Tibial nerve (tissue), 4 donors: ENCODE results near the gene MS4A7. TPM values are rescaled to one million over a fixed set of nuclear protein-coding genes. Genes with fewer than 3 reads are reported as not detected.

Experiments used
- DNase-seq, 2 donors: peaks; one replicate each; pipeline ENCODE4 v3.0.0-alpha.2; 2019; ENCODE audit warnings: low spot score in 2 of 2
- H3K27ac ChIP-seq, 4 donors: fragments of 200-600 bp; sonication (generic) in 3 of 4; one replicate each; pipeline ENCODE4 v1.5.1; 2017 to 2019; ENCODE audit warnings: mild to moderate bottlenecking in 1 of 4
- H3K27me3 ChIP-seq, 2 donors: fragments of 200-600 bp; sonication (generic) in 1 of 2; one replicate each; pipeline versions ENCODE4 v1.5.1 to v1.6.0; 2017 to 2019
- H3K36me3 ChIP-seq, 3 donors: fragments of 200-600 bp; sonication (generic); one replicate each; pipeline ENCODE4 v1.5.1; 2018 to 2019
- H3K4me1 ChIP-seq, 4 donors: fragments of 200-600 bp; sonication (generic) in 3 of 4; one replicate each; pipeline ENCODE4 v1.5.1; 2017 to 2019
- H3K4me3 ChIP-seq, 4 donors: fragments of 200-600 bp; sonication (generic) in 3 of 4; one replicate each; pipeline ENCODE4 v1.5.1; 2017 to 2019; ENCODE audit warnings: mild to moderate bottlenecking in 1 of 4, moderate library complexity in 1 of 4
- H3K9me3 ChIP-seq, 4 donors: fragments of 200-600 bp; sonication (generic) in 3 of 4; one replicate each; pipeline ENCODE4 v1.5.1; 2017 to 2019
- CTCF ChIP-seq, 5 experiments: fragments of 200-600 bp in 3 of 5; fragments of 450-650 bp in 2 of 5; sonication (generic) in 3 of 5; IDR thresholded peaks; one replicate each; pipeline ENCODE4 v1.5.1; 2016 to 2019; ENCODE audit warnings: antibody characterized with exemption in 5 of 5, mild to moderate bottlenecking in 3 of 5, moderate library complexity in 2 of 5
- EP300 ChIP-seq, 2 donors: sonication (generic); formaldehyde crosslinking; IDR thresholded peaks; one replicate each; pipeline ENCODE4 v1.6.1; 2017; ENCODE audit warnings: antibody characterized with exemption in 2 of 2, mild to moderate bottlenecking in 1 of 2
- POLR2A ChIP-seq, 2 donors: fragments of 450-650 bp; IDR thresholded peaks; one replicate each; pipeline ENCODE4 v1.6.1; 2017; ENCODE audit warnings: antibody characterized with exemption in 2 of 2, mild to moderate bottlenecking in 2 of 2, moderate library complexity in 2 of 2
- WGBS, 2 donors: methylation state at CpG; one replicate each; pipeline ENCODE4 v1.1.5; 2018; 5-methylcytosine and 5-hydroxymethylcytosine counted together
- total RNA-seq, 4 donors: library from RNA; depleted of rRNA; stranded (reverse); fragments of >200 nt; gene quantifications; one replicate each; pipeline ENCODE4 v1.1.0, GENCODE V29; 2016

The MS4A7 gene
- total RNA-seq, 4 donors from 2014 or later: 20.1 to 77.1 (median 41.7) TPM

DNA sequence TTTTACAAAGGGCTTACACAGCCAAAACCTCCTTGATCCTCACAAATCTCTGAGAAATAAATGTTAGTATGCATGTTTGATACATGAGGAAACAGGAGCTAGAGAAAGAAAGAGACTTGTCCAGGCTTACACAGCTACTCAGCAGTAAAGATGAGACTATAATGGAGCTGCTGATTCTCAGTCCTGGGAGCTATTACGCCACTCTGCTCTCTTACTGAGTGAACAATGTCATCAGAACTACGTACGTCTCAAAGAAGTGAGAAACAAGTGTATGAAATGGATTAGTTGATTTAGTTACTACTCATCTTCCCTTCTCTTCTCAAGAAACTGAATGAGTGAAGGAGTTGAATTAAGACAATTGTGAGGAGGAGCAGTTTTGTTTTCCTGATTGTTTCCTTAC is 39.0 kb upstream of the MS4A7 start:
- H3K4me3 ChIP-seq: no peak overlapping the region
- no peaks in the 10 kb centered on the region for H3K27me3 ChIP-seq
- TF ChIP-seq EP300 (IDR thresholded peaks at IDR 0.05): no peak
- H3K27ac ChIP-seq: no peak overlapping the region
- no peaks in the 10 kb centered on the region for H3K36me3 ChIP-seq
- WGBS, 2 donors: 47 to 52% methylated on average over 3 of the region's 3 CpGs
- no peak for DNase-seq
- H3K4me1 ChIP-seq: no peaks in the 10 kb centered on the region
- H3K9me3 ChIP-seq: no peaks in the 10 kb centered on the region

DNA sequence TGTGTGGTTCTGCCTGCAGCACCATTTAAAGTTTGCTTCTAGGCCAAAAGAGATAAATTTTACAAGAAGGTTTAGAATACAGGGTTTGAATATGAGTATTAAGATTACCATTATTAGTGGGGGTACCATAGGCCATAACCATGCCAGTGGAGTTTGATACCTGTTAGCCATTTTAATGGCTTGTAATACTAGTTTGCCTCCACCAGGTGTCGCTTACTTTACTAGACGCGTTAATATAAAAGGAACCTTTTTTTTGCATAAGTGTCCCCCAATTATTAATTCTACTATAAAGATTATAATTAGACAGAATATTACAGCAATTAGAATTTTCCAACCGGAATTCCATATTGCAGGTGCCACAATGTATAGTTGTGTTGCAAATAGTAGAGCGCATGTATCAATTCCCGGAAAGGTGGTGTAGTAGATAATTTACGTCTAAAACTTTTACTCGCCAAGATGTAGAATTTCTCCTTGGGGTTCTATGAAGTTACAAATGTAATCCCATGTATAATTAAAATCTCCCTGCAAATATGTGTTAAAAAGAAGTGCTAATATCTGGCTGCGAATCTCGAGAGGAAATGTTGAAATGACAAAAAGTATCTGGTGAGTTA is 35.1 kb upstream of the MS4A7 start:
- Histone ChIP-seq H3K4me3 (no peak overlapping the region), H3K4me1 (no peaks in the 10 kb centered on the region), H3K27ac (no peak overlapping the region), H3K9me3 (no peaks in the 10 kb centered on the region), H3K27me3 (no peaks in the 10 kb centered on the region), H3K36me3 (no peaks in the 10 kb centered on the region)
- WGBS, 2 donors: 74% methylated on average over 10 of the region's 10 CpGs
- no peak for DNase-seq
- TF ChIP-seq EP300 (IDR thresholded peaks at IDR 0.05) (no peak), POLR2A (IDR thresholded peaks at IDR 0.05) (no peak), CTCF (IDR thresholded peaks at IDR 0.05) (peak in 2 of 5 experiments; percentile 21 to 44)

DNA sequence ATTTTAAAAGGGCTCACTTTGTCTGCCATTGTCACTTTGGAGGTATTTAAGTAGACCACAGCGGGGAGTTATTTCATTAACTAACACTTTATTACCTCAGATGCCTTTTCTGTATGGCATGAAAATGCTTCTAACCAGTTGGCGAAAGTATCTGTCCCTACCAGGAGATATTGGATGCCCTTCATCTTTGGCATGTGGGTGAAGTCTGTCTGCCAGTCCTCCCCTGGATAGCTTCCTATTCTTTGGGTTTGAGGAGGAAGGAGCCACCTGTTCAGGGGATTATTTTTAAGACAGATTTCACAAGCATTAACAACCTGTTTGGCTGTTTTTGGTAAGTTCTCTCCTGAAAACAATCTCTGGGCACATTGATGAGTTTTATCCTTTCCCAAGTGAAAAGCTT is 34.2 kb upstream of the MS4A7 start:
- no peak overlapping the region for H3K27ac ChIP-seq
- H3K4me1 ChIP-seq: no peaks in the 10 kb centered on the region
- no peaks in the 10 kb centered on the region for H3K27me3 ChIP-seq
- DNase-seq: no peak
- no peaks in the 10 kb centered on the region for H3K9me3 ChIP-seq
- no peak overlapping the region for H3K4me3 ChIP-seq
- no peaks in the 10 kb centered on the region for H3K36me3 ChIP-seq
- TF ChIP-seq POLR2A (IDR thresholded peaks at IDR 0.05): no peak
- TF ChIP-seq CTCF (IDR thresholded peaks at IDR 0.05): no peak
- TF ChIP-seq EP300 (IDR thresholded peaks at IDR 0.05): no peak
- WGBS, 2 donors: 90 to 95% methylated on average over 2 of the region's 2 CpGs

GRCh38 chr11:60345489-60345888 is 32.8 kb upstream of the MS4A7 start:
- peak in 1 of 5 experiments; percentile 26 for TF ChIP-seq CTCF (IDR thresholded peaks at IDR 0.05)
- no peak for TF ChIP-seq EP300 (IDR thresholded peaks at IDR 0.05)
- TF ChIP-seq POLR2A (IDR thresholded peaks at IDR 0.05): no peak
- Histone ChIP-seq H3K4me3 (no peak overlapping the region), H3K9me3 (no peaks in the 10 kb centered on the region), H3K27ac (no peak overlapping the region), H3K36me3 (no peaks in the 10 kb centered on the region), H3K4me1 (no peaks in the 10 kb centered on the region), H3K27me3 (no peaks in the 10 kb centered on the region)
- peak in 1 of 2 donors; percentile 15 for DNase-seq

GRCh38 chr11:60347084-60347797 is 31.1 kb upstream of the MS4A7 start:
- Histone ChIP-seq H3K27ac (no peak overlapping the region), H3K4me1 (no peaks in the 10 kb centered on the region), H3K9me3 (no peaks in the 10 kb centered on the region), H3K36me3 (no peaks in the 10 kb centered on the region), H3K27me3 (no peaks in the 10 kb centered on the region), H3K4me3 (no peak overlapping the region)
- TF ChIP-seq CTCF (IDR thresholded peaks at IDR 0.05) (no peak), EP300 (IDR thresholded peaks at IDR 0.05) (no peak), POLR2A (IDR thresholded peaks at IDR 0.05) (no peak)
- no peak for DNase-seq
- WGBS, 2 donors: 85 to 95% methylated on average over 2 of the region's 2 CpGs
